ENCODE measurements around the gene OR4N2.
"Not testable (repeated sequence)": the region's sequence is repeated elsewhere in the genome, so short reads cannot be mapped to it uniquely, and the experiment has no call there.

DNA sequence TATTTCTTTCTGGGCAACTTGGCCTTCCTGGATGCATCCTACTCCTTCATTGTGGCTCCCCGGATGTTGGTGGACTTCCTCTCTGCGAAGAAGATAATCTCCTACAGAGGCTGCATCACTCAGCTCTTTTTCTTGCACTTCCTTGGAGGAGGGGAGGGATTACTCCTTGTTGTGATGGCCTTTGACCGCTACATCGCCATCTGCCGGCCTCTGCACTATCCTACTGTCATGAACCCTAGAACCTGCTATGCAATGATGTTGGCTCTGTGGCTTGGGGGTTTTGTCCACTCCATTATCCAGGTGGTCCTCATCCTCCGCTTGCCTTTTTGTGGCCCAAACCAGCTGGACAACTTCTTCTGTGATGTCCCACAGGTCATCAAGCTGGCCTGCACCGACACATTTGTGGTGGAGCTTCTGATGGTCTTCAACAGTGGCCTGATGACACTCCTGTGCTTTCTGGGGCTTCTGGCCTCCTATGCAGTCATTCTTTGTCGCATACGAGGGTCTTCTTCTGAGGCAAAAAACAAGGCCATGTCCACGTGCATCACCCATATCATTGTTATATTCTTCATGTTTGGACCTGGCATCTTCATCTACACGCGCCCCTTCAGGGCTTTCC, 24.2 kb downstream of the OR4N2 start:
- not testable (repeated sequence) for TF ChIP-seq YY1 (IDR thresholded peaks at IDR 0.05; ENCODE audit: extremely low read depth, insufficient replicate concordance, low read depth, low read length); CEBPB (IDR thresholded peaks at IDR 0.05; ENCODE audit: low read depth); EZH2 (IDR thresholded peaks at IDR 0.05); JUND (IDR thresholded peaks at IDR 0.05); RAD21 (IDR thresholded peaks at IDR 0.05; ENCODE audit: low read depth); SP1 (IDR thresholded peaks at IDR 0.05; ENCODE audit: low read depth); SIN3A (IDR thresholded peaks at IDR 0.05; ENCODE audit: low read depth); POLR2AphosphoS5 (IDR thresholded peaks at IDR 0.05; ENCODE audit: low read depth, low read length)
- TF ChIP-seq, protein P1, sequence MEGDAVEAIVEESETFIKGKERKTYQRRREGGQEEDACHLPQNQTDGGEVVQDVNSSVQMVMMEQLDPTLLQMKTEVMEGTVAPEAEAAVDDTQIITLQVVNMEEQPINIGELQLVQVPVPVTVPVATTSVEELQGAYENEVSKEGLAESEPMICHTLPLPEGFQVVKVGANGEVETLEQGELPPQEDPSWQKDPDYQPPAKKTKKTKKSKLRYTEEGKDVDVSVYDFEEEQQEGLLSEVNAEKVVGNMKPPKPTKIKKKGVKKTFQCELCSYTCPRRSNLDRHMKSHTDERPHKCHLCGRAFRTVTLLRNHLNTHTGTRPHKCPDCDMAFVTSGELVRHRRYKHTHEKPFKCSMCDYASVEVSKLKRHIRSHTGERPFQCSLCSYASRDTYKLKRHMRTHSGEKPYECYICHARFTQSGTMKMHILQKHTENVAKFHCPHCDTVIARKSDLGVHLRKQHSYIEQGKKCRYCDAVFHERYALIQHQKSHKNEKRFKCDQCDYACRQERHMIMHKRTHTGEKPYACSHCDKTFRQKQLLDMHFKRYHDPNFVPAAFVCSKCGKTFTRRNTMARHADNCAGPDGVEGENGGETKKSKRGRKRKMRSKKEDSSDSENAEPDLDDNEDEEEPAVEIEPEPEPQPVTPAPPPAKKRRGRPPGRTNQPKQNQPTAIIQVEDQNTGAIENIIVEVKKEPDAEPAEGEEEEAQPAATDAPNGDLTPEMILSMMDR (IDR thresholded peaks at IDR 0.05 in 2 of 3, conservative IDR thresholded peaks at IDR 0.05 in 1 of 3; ENCODE audit: borderline replicate concordance in 1 of 3, insufficient read depth in 1 of 3, low read depth in 2 of 3, low read length in 2 of 3) = not testable (repeated sequence)
- TF ChIP-seq, protein P2, sequence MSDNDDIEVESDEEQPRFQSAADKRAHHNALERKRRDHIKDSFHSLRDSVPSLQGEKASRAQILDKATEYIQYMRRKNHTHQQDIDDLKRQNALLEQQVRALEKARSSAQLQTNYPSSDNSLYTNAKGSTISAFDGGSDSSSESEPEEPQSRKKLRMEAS (IDR thresholded peaks at IDR 0.05) = not testable (repeated sequence)
